8988T (cell line): Measurements from ENCODE around the gene MAU2.
A peak's percentile ranks its signal among the peaks of the same experiment; 100 is the strongest.

Source experiments
- DNase-seq: peaks from one replicate; pipeline ENCODE4 v3.0.0; 2011

MAU2 gene

GRCh38 chr19:19308373-19308772 lies 12.3 kb upstream of the MAU2 start:
- no peak for DNase-seq

DNA sequence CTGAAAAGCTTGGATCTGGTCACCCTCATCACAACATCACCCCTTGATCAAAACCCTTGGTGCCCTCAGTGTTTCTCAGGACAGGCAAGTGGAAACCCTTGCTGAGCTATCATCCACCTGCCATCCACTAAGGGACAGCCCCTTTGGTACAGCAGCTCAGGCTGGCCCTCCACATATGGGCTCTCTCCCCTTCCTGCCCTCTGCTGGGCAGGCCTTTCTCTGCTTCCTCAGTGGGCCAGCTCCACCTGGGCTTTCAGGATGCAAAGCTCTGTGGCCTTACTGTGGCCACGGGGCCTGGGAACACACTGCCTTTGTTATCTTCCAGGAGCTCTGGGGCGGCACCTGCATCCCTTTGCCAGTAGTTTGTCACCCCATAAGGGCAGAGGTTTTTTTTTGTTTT lies 5.2 kb upstream of the MAU2 start:
- DNase-seq: no peak

DNA sequence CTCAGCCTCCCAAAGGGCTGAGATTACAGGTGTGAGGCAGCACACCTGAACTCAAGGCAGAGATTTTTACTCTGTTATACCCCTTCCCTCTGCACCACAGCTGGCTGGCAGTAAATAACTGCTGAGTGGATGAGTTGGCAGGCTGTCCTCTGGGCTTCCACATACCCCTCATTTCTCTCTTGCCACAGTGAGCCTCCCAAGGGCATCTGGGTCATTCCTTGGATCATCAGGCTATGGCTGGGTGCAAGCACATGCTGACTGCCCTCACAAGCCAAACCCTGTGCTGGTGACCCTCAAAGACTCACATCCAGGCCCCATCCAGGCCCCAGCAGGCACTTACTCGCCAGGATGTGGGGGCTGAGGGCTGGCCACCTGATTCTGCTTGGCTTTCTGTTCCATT lies 4.5 kb upstream of the MAU2 start:
- DNase-seq: no peak

GRCh38 chr19:19319732-19320360 lies 783 bp upstream of the MAU2 start:
- DNase-seq: no peak

DNA sequence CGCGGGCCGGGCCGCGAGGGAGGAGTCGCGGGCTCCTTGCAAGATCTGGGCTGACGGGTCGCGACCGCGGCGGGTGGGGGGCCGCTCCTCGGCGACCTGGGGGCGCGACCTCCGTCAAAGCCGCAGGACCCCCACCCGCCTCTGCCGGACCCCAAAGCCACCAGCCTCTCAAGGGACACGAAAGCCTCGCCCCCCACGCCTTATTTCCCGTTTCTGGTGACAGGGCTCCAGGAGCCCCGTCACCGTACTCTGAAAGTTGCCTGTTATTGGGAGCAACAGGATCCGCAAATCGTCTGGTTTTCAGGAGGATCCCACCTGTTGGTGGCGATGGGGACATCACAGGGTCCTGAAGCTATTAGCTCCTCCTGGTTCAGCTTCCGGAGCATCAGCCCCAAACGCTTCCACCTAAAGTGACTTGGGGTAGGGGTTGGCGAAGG lies 530 bp downstream of the MAU2 start:
- DNase-seq: no peak

- no peak for DNase-seq
Observed at GRCh38 chr19:19324059-19324770, 3.6 kb downstream of the MAU2 start.

DNA sequence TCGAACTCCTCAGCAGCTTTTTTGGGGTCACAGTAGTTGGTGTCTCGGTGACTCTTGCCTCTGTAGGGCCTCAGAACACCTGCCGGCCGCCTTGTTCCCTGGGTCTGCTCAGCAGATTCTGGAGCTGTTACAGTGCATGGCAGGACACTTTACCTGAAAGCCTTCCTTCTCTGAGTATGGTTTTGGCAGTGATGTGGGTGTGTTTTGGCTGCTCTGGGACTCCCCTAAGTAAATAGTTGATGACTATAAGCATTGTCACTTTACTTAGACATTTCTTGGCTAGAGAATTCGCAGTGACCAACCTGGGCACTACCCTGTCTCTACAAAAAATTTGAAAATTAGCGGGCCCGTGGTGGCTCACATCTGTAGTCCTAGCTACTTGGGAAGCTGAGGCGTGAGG lies 7.0 kb downstream of the MAU2 start:
- DNase-seq: no peak

DNA sequence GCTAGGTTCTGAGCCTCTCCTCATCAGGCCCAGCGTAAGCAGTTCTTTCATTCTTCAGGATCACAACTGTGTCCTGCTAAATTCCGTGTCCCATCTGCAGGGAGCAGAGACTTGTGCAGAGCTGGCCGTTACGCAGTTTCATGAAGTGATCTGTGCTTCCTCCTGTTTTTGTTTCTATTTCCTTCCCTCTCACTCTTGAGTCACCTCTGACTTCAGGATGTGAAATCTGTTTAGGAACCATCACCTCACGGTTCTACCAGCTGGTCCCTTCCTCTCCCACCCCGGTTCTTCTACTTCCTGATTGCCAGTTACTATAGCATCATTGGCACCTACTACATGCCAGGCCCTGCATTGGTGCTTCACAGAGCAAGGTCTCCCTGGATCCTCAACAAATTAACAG lies 8.5 kb downstream of the MAU2 start:
- no peak for DNase-seq

- no peak for DNase-seq
Observed at GRCh38 chr19:19334063-19334988, 13.7 kb downstream of the MAU2 start.

DNA sequence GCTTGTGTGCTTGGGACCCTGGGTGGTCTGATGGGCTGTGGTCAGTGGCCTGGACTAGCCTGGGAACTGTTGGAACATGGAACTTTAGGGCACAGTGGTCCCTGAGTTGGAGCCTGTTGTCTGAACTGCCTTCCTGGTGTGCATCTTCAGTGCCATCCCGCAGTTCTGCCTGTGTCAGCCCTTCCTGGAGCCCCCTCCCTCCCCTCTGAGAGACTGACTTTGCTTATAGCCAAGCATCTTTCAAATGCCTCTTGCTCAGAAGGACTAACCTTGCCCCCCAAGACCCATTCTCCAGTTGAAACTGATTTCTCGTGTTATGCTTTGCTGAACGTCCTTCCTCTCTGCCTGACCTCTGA lies 14.3 kb downstream of the MAU2 start:
- DNase-seq: no peak

DNA sequence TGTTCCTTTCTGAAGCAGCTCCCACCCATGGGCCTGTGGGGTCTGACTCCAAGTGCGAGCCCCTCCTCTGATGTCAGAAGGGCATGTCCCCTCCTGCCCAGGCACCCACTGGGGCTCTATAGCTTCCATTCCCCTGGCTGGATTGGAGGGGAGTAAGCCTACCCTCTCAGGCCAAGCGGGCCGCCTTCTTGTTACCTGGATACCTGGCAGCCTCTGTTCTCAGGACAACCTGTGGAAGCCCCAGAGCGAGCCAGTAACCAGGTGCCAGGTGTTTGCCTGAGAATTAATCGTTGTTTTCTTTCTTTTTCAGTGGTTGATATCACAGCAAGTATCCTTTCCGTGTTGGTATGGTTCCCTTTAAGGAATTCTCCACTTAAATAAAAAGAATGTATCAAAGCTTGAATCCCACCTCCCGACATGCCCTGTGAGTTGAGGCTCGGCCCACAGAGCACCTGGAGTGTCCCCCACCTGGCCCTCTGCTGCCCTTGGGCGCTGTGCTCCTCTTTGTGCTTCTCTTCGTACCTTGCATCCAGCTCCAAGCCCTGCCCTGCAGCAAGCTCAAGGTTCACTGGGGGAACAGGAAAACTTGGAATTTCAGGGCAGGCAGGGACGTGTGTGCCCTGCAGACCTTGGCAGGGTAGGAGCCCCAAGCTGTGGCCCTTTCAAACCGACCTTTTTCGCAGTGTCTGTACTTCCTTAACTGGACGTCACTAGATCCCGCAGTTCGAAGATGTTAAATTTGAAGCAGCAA lies 15.0 kb downstream of the MAU2 start:
- DNase-seq: no peak

DNA sequence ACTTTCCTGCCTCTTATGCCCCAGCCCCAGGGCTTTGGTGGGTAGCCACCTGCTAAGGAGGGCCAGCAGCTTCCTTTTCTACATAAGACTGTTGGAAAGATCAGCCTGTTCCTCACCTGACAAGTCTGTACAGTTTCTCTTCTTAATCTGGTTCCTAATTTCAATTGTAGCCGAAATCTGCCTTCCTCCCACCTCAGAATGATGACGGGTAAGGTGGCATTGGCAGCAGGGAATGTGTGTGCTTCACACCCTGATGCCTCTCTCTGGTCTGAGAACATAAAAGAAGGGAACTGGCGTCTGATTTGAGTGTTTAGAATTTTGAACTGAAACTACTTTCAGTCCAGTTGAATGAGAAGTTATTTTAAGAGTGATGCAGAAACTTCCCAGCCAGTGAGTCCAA lies 16.0 kb downstream of the MAU2 start:
- no peak for DNase-seq

DNA sequence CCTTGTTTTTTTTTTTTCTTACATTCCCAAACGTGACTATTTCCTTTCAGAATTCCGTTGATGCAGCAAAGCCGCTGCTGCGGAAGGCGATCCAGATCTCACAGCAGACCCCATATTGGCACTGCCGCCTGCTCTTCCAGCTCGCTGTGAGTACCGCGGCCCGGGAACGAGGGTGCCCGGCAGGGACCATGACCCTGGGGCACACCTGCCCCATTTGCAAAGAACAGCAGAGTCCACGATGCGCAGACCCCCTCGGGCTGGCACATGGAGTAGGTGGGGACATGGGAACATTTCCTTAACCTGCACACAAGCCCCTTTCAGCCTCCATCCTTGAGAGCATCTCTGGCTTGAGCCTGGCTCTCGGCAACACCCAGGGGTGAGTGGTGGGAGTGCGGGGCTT lies 16.5 kb downstream of the MAU2 start:
- no peak for DNase-seq

DNA sequence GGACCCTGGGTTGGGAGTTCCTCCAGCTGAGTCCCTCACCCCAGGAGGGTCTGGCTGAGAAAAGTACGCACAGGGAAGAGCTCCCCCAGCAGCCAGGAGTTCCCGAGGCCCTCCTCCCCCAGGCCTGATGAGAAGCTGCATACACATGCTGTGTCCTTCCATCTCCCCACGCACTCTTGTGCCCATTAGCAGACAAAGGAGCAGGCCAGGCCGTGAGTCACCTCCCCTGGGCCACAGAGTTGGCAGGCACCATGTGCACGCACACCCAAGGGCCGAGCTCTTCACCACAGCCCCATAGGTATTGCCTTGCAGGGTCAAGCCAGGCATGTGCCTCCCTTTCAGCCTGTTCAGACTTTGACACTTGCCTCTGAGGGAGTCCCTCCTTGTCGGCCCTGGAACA lies 17.5 kb downstream of the MAU2 start:
- no peak for DNase-seq

- DNase-seq: no peak
Observed at GRCh38 chr19:19341026-19341425, 20.4 kb downstream of the MAU2 start.

DNA sequence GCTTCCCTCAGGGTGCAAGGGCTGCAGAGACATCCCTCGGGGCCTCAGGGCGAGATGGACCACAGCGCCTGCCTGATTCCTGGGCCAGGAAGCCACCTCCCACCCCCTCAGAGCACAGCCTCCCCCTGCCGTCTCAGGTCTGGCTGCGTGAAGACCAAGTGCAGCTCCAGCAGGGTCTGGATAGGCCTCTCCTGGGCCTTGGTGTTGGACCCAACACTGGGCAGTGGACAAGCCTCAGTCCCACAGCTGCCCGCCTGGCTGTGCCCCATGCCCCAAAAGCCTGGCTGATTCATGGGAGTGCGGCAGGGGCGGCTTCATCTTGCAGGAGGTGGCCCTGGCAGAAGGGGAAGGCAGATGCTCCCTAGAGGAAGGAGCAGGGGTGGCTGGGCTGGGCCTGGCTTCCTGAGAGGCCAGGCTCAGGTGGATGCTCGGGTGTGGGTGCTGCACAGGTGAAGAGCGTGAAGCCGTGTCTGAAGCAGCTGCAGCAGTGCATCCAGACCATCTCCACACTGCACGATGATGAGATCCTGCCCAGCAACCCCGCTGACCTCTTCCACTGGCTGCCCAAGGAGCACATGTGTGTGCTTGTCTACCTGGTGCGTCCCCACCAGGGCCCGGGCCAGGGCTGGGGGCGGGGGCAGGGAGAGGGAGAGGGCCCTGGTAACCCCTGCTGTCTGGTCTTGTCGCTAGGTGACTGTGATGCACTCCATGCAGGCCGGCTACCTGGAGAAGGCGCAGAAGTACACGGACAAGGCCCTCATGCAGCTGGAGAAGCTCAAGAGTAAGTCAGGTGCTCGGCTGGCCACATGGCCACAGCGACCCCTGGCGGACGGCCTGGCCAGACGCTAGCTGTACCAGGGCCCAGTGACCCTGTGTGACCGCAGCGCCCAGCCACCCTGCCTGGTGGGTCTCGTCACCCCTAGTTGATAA lies 21.7 kb downstream of the MAU2 start:
- DNase-seq: peak; percentile 95

DNA sequence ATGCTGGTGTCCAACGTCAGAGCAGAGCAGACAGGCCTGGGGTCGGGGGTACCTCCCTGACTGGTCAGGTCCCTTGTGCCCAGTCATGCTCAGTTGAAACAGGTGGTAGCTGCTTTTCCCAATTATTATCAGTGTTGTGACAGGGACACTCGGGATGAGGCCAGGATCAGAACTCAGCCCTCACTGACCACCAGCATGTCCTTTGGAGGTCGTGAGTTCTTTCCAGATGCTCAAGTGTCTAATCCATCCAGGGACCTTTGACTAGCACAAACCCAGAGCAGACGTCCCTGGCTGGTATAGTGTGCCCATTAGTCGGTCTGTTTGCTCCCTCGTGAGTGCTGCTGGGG lies 22.4 kb downstream of the MAU2 start:
- DNase-seq: no peak

DNA sequence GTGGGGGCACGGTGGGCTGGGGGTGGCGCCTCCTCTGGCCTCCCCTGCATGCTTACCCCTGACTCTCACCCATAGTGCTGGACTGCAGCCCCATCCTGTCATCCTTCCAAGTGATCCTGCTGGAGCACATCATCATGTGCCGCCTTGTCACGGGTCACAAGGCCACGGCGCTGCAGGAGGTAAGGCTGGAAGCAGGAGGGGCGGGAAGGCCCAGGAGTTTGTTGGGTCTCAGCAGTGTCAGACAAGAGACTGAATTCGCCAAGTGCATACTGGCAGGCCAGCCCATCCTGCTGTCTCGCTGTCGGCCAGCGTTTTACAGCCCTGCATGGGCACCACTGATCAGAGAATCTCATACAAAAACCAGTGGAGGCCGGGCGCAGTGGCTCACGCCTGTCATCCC lies 23.1 kb downstream of the MAU2 start:
- no peak for DNase-seq

DNA sequence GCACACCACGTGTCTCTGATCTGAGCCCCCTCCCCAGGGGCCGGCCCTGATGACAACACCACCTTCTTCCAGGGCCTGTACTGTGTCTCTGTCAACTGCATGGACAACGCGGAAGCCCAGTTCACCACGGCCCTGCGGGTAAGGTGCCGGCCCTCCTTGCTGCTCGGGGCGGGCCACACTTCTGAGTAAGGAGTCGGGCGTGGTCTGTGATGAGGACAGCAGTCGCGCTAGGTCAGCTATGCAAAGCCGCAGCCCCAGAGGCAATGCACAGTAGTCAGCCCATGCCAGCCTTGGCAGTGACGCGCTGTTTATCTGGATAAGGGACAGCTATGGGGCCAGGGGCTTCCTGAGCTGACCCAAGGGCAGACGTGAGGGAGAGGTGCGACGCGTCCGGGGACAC lies 24.6 kb downstream of the MAU2 start:
- DNase-seq: no peak

- DNase-seq: no peak
Observed at GRCh38 chr19:19345970-19346369, 25.3 kb downstream of the MAU2 start.

DNA sequence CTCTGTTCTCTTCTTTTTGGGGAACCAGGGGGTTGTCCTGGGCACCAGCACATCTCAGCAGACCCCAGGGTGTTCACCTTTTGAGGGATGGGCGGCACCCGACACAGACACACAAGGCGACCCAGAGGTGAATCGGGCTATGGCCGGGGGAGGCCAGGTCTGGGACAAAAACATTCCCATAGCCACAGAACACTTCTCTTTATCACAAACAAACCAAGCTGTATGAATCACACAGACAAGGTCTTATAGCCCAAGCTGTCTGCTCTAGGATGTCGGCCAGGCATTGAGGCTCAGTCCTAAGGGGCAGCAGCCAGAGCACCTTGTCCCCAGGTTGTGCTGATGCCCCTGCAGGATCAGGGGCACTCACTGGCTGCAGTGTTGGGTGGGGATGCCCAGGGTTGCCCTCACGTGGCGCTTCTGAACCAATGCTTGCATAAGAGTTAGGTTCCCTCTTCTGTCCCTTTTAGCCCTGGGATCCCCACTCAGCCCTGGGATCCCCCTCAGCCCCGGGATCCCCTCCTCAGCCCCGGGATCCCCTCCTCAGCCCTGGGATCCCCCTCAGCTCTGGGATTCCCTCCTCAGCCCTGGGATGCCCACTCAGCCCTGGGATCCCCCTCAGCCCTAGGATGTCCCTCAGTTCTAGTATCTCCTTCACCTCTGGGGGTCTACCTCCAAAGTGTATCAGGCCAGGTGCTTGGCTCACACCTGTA lies 26.9 kb downstream of the MAU2 start:
- DNase-seq: no peak

DNA sequence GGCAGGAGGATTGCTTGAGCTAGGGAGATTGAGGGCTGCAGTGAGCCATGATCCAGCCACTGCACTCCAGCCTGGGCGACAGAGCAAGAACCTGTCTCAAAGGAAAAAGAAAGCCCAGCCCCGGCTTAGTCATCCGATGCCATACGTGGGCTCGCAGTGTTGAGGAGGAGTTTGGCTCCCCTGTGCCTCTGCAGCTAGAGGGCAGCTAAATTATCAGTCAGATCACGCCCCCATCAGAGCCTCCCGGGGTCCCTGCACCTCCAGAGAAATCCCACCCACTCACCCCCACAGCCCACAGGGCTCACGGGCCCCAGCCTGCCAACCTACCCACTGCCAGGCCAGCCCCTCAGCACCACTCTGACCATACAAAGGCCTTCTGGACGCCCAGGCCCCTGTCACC lies 27.6 kb downstream of the MAU2 start:
- DNase-seq: no peak
